Cardiac septum (tissue), 1 donor: Measurements from ENCODE around the gene DDX56. TPM values are rescaled to one million over a fixed set of nuclear protein-coding genes. Genes with fewer than 3 reads are reported as not detected.
"Not testable (repeated sequence)": the region's sequence is repeated elsewhere in the genome, so short reads cannot be mapped to it uniquely, and the experiment has no call there.

Experiments
- DNase-seq: peaks from one replicate; pipeline ENCODE4 v3.0.0-alpha.2; 2020; ENCODE audit warnings: low spot score
- intact Hi-C: fragments of 100-400 bp; cut with DNase I; formaldehyde crosslinking; loops from one replicate; pipeline ENCODE4 v1.14.0; 2022
- total RNA-seq: library from RNA; stranded (reverse); fragmentation: NEBNext Ultra II Directional; extraction: Animal tissue kit (Norgen Biotek cat#: 25700); gene quantifications from one replicate; pipeline ENCODE4 v1.2.1, GENCODE V29; 2021
- donor health status: DM: no; HTN: no; CAD: no.

DDX56 gene
- total RNA-seq, 1 donor from 2014 or later: 25.9 TPM

DNA sequence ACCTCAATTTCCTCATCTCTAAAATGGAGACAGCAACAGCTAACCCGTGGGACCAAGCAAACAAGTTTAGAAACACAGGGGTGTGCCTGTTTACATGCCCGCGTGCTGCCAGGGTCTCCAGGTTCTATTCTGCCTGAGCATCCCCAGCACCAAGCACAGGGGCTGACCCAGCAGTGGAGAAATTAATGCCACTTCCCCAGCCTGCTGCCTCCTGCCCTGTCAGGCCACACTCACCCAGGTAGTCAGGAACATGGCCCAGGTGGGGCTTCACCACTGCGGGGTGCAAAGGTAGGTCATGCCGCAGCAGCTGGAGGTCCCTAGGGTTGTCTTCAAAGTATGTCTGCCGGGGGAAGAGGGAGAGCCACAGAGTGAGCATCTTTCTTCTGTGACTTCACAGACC is 5.8 kb downstream of the DDX56 start:
- no peak for DNase-seq
- intact Hi-C loops: loop anchor here (5.0 kb wide), 2 partner anchors 76 to 326 kb away; partner anchors contain the start of gene NUDCD3

DNA sequence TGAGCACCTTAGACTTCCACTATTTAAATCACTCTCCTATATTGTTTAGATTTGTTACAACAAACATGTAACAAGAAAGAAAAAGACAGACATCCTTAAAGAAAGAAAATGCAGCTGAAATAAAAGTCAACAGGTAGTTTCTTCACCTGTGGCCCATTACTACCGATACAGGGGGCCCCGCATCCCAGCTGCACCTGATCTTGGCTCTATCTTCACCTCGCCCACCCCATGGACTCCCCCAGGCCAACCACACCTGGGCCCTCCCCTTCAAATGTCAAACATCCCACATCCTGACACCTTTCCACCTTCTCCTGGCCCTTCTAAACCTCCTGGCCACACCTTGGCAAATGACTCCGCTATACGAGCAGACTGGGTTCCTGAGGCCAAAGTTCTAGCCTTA is 7.0 kb downstream of the DDX56 start:
- intact Hi-C loops: loop anchor here (5.0 kb wide), 2 partner anchors 74 to 324 kb away; partner anchors contain the start of gene NUDCD3
- no peak for DNase-seq

DNA sequence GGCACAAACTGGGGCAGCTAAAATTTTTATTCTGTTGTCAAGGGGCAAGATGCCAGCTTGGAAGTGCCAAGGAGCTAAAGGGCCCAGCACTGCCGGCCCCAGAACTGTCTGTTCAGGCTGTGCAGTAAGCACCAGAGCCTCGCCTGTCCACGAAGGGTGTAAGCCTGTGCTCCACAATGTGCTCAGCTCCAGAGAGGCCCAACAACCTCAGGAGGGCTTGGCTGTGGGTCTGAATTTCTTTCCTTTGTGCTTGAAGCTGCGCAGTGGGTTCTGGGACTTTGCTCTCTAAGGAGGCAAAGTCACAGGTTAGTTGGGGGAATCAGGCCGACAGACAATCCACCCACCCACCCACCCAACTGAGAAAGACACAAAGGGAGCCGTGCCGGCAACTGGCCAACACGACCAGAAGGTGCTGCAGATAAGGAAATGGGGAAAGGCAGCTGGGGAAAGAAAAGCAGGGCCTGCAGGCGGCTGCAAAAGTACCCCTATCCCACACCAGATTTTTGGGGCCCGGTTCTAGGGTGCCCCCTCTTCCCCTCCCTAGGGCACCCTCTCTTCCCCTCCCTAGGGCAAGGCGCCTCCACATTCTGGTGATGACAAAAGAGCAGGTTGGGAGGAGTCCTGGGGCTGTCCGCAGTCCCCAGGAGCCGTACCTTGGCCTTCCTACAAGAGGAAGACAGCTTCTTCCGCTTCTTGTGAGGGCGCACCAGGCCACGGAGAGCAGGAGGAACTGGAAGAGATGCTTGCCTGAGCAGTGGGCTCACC is 7.7 kb downstream of the DDX56 start:
- intact Hi-C loops: loop anchor here (5.0 kb wide), 2 partner anchors 74 to 324 kb away; partner anchors contain the start of gene NUDCD3
- DNase-seq: no peak

DNA sequence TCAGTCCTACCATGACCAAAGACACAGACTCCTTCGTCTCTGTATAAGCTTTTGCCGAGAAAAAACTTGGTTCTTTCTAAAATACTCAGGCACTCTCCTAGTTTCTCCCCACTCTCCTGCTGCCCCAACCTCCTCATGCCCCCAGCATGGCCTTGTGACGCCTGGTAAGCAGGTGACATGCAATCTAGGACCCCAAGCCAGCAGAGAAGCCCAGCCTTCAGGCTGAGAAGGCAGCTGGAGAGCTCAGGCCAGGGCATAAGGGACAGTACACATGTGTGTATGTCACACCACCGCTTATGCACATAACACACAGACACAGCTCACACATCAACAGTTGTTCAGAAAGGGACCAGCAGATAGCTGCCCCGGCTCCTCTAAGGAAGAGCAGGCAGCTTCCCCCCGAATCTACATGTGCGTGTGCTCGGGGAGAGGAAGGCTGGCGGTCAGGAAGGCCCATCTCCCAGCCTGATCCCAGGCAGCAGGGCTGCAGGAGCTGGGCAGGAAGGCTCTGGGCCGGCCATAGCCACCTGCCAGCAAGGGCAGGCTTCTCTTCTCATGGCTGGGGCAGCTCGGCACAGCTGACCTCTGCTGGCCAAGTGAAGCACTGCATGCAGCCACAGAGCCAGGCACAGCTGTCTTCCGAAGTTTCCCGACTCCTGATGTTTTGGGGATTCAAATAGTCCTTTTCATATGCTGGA is 8.5 kb downstream of the DDX56 start:
- DNase-seq: peak; percentile 88
- intact Hi-C loops: loop anchor here (5.0 kb wide), 2 partner anchors 73 to 323 kb away; partner anchors contain the start of gene NUDCD3

DNA sequence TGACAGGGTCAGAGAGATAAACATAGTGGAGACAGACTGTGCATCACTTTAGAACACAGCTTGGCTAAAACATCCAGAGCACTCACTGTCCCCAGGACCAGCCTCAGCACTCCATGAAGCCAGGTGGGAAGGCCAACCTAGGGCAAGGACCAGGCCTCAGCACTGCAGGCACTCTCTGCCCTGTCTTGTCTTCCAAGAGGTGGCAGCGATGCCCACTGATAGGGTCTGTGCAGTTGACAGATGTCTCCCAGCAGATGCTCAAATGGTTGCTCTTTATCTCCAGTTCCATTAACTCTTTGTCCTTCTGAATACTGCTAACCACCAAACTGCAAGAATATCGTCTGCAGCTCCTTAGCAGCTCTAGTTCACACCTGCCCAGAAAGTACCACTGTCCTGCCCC is 9.1 kb downstream of the DDX56 start:
- intact Hi-C loops: loop anchor here (5.0 kb wide), 2 partner anchors 72 to 322 kb away; partner anchors contain the start of gene NUDCD3

DNA sequence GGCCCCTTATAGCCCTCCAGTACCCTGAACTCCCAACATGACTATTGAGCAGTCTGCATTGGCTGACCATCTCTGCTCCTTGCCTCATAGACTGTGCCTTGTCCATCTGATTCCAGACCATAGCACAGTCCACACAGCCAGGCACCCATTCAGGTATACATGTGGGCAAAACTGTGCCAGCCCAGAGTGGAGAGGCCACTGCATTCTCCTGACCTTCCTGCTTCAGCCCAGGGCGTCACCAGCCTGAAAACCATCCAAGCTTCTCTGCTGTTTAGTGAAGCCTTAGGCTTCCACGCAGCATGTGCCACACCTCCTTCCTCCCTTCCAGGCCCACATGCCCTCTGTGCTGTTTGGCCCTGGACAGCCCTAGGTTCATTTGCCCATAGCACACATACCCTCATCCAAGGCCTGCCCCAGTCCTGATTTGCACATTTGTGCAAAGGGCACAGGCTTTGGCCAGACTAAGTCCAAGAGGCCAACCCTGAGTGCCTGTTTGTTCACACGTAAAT is 10.5 kb downstream of the DDX56 start:
- intact Hi-C loops: no loop called here

More for the DNA sequence above, 9.1 kb downstream of the DDX56 start:
- no peak for DNase-seq

DNA sequence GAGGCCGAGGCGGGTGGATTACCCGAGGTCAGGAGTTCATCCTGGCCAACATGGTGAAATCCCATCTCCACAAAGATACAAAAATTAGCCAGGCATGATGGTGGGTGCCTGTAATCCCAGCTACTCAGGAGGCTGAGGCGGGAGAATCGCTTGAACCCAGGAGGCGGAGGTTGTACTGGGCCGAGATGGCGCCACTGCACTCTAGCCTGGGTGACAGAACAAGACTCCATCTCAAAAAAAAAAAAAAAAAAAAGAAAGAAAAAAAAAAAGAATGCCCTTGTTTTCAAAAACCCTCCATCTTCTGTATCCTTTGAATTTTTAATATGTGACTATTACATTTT is 11.1 kb downstream of the DDX56 start:
- DNase-seq, intact Hi-C loops: not testable (repeated sequence)

More for the DNA sequence above, 10.5 kb downstream of the DDX56 start:
- DNase-seq: no peak

DNA sequence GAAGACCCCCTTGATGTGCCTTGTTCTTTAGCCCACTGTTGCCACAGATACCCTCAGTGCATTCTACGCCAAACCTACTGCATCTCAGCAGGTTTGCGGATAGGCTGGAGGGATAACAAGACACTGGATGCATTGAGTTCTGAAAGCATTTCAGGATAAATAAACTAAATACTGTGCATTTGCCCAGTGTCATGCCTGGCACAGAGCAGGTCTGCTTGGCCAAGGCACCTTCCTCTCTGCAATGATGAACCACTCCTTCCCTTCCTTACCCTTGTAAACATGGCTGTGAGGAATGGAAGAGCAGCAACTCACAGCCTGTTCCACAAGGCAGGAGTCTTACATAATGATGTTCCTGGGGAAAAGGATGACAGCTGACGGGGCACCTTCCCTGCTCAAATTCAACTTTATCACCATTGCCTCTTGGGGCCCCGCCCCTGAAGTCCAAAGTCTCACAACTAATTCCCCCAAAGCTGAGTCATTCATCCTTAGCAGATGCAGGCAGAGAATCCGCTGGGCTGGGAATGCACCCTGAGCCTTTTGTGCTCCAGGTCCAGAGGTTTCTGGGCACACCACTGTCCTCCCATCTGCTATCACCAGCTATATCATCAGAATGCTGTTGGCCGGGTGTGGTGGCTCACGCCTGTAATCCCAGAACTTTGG is 11.6 kb downstream of the DDX56 start:
- intact Hi-C loops: no loop called here
- no peak for DNase-seq

DNA sequence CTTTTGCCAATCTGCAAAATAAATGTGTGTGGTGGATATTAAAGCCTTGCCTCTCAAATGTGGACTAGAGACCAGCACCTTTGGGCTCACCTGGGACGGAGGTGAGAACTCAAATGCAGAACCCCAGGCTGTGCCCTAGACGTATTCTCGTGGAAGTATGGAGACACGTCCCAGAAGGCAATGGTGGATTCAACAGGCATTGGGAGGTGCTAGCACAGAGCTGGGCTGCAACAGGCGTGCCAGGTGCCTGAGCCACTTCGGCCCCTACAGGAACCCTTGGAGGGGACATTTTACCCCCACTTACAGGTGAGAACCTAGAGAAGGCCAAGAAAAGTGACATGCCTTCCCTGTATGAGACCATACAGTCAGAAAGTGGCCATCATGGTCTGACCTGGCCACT is 12.2 kb downstream of the DDX56 start:
- no peak for DNase-seq
- intact Hi-C loops: no loop called here

DNA sequence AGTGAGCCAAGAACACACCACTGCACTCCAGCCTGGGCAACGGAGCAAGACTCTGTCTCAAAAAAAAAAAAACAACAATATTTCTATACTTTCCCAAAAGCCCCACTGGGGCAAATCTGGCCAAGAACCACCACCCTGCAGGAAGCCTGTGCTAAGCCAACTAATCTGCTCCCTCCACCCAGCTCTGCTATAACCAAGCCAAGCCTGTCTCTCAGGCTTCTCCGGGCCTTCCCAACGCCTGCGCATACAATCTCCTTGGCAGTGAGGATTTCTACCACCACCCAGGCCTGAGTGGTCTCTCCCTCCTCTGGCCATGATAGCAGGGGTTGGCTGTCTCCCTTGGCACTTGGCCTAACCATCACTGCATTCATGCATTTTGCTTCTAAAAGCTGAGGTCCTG is 14.2 kb downstream of the DDX56 start:
- DNase-seq: no peak
- intact Hi-C loops: no loop called here

DNA sequence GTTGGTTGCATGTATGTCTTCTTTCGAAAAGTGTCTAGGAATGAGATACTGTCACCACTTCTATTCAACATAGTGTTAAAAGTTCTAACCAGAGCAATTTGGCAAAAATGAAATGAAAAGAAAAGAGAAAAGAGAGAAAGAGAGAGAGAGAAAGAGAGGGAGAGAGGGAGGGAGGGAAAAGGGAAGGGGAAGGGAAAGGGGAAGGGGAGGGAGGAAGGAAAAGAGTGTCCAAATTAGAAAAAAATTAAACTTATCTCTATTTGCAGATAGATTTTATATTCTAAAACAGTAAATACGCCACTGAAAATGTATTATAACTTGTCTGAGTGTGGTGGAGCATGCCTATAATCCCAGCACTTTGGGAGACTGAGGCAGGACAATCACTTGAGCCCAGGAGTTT is 16.2 kb downstream of the DDX56 start:
- intact Hi-C loops: no loop called here
- no peak for DNase-seq

DNA sequence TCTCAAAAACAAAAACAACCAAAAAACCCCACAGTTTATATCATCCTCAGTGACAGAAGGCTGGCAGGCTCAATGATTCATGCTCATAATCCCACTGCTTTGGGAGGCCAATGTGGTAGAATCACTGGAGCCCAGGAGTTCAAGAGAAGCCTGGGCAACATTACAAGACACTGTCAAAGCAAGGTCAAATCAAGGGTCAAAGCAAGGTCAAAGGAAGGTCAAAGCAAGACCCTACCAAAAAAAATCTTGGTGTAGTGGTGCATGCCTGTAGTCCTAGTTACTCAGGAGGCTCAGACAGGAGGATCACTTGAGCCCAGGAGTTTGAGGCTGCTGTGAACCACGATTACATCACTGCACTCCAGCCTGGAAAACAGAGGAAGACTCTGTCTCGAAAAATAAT is 18.4 kb downstream of the DDX56 start:
- no peak for DNase-seq
- intact Hi-C loops: no loop called here

DNA sequence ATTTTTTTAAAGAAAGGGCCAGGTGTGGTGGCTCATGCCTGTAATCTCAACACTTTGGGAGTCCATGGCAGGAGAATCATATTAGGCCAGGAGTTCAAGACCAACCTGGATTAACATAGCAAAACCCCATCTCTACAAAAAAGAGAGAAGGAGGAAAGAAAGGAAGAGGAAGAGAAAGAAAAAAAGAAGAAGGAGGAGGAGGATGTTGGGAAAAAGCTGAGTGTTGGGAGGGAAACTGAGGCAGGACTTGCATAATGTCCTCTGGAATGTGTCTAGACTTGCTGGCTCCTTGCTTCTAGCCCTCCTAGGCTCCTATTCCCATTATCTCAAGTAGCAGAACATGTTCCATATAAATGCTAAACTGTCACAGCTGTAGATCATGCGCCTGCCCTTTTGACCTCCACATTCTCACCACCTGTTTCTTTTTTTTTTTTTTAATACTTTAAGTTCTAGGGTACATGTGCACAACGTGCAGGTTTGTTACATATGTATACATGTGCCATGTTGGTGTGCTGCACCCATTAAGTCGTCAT is 21.2 kb downstream of the DDX56 start:
- DNase-seq, intact Hi-C loops: not testable (repeated sequence)

DNA sequence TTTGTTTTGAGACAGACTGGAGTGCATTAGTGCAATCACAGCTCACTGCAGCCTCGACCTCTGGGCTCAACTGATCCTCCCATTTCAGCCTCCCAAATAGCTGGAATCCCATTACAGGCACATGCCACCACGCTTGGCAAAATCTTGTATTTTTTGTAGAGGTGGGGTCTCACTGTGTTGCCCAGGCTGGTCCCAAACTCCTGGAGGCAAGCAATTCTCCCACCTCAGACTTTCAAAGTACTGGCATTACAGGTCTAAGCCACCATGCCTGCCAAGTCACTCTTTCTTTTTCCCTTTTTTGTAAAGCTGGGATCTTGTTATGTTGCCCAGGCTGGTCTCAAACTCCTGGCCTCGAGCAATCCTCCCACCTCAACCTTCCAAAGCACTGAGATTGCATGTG is 24.3 kb downstream of the DDX56 start:
- DNase-seq: no peak
- intact Hi-C loops: no loop called here

DNA sequence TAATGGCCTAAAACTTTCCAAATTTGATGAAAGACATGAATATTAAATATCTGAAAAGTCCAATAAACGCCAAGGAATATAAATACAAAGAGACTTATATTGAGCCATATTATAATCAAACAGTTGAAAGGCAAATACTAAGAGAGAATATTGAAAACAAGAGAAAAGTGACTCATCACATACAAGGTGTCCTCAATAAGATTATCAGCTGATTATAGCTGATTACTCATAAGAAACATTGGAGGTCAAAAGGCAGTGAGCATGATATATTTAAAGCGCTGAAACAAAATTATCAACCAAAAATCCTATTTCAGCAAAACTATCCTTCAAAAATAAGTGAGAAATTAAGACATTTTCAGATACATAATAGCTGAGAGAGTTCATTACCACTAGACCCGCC is 24.8 kb downstream of the DDX56 start:
- intact Hi-C loops: no loop called here
- no peak for DNase-seq

DNA sequence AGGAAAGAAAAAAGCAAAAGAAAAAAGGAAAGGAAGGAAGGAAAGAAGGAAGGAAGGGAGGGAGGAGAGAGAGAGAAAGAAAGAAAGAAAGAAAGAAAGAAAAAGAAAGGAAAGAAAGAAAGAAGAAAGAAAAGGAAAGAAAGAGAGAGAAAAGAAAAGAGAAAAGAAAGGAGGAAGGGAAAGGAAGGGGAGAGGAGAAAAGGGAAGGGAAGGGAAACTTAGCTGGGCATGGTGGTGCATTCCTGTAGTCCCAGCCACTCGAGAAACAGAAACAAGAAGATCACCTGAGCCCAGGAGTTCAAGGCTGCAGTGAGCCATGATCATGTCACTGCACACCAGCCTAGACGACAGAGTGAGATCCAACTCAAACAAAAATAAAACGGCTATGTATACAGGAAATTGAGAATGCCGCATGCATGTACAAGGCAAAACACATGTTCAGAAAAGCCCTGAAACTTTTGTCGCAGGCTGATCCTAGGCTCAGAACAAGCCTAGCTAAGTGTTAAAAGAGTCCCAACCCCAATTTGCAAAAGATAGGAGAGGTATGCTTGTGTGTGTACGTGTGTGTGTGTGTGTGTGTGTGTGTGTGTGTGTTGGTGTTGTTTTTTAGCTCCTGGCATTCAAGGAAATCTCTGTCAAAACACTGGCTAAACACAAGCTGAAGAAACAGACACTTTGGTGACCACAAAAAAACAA is 26.0 kb downstream of the DDX56 start:
- intact Hi-C loops: no loop called here
- no peak for DNase-seq

DNA sequence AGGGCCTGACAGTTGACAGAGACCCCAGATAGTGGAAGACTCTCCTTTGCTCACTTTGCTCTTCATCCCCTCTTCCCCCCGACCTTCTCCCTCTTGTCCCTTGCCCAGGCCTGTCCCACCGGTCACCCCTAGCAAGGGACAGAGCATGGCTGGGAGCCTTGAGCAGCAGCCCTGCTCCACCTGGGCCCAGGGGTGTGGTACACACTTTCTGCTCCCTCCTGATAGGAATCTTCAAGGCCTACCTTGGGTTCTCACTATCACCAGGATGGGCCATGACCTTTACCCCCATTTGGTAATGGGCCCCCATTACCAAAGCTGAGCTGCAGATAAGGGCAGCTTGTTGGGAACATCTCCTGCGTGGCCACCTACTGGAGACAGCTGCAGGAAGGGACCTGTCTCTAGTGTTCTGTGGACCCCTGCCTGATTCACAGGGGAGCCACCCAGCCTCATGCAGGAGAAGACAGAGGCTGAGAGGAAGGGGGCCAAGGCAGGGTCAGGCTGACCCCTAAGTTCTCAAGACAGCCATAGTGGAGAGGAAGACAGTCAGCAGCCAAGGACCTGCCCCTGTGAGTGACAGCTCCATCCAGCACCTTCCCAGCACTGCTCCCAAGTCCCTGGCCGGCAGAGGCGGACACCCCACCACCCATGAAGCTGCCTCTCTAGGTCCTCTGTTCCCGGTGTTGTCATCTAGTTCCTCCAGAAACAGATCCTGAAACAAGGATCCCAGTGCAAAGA is 31.7 kb downstream of the DDX56 start:
- intact Hi-C loops: no loop called here
- DNase-seq: no peak

DNA sequence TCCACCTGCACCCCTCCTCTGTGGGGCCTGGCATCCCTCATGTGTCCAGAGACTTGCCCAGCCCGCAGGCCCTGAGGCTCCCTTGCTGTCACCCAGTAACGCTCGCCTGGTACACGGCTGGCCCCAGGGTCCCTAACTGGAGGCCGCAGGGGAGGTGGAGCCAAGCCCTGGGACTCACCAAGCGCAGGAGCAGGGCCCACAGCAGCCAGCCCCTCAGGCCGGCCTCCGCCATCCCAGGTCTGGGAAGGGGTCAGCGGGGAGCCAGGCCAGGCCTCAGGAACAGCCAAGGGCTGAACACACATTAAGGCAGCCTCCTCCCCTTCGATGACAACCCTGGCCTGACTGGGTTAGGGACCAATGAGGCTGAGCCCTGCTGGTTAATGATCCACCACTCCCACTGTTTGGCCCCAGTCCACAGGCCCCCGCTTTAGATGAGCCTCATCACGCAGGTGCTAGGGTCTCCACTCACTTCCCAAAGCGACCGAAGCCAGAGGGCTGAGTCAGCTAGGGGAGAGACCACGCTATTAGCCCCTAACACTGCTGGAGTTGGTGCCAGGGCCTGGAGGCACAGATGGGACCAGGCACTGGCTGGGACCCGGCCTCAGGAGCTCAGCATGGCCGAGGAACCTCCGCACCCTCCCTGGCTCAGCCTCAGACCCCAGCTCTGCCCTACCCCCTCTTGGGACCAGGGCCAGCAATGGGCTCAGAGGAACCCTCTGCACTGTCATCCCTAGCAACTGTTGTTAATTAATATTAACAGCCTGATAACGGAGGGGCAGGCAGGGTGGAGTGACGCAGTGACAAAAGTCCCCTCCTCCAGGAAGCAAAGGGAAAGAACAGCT is 32.5 kb downstream of the DDX56 start, which contains the start of gene NPC1L1:
Gene NPC1L1, minus strand, starts transcription at position 303 of the 842 bp plus-strand sequence. Its CDS starts 71 bp downstream, at position 232.
- intact Hi-C loops: no loop called here
- DNase-seq: no peak
